AML-193 (cell line): ENCODE measurements around the gene UGCG.
A peak's percentile ranks its signal among the peaks of the same experiment; 100 is the strongest.
"Not testable (repeated sequence)": the region's sequence is repeated elsewhere in the genome, so short reads cannot be mapped to it uniquely, and the experiment has no call there.

Source experiments
- DNase-seq, 2 experiments: peaks; one replicate each; lab custom pipeline; 2025; lab: John Stamatoyannopoulos, UW

UGCG gene

GRCh38 chr9:111895996-111896941 is at the start of gene UGCG:
Gene UGCG (plus strand): TSS chr9:111896814. CDS start chr9:111897216, 402 bp downstream.
- peak; percentile 67 to 79 for DNase-seq

- no peak for DNase-seq
Observed at GRCh38 chr9:111851553-111851952, 45.1 kb upstream of the UGCG start.

- no peak for DNase-seq
Observed at GRCh38 chr9:111852291-111852690, 44.3 kb upstream of the UGCG start.

- DNase-seq = no peak
Observed at GRCh38 chr9:111853450-111853827, 43.2 kb upstream of the UGCG start.

GRCh38 chr9:111854799-111855198 is 41.8 kb upstream of the UGCG start:
- DNase-seq = peak; percentile 10 to 23

GRCh38 chr9:111857555-111858211 is 38.9 kb upstream of the UGCG start:
- no peak for DNase-seq

- no peak for DNase-seq
Observed at GRCh38 chr9:111860443-111860842, 36.2 kb upstream of the UGCG start.

GRCh38 chr9:111863636-111864035 is 33.0 kb upstream of the UGCG start:
- no peak for DNase-seq

GRCh38 chr9:111866976-111867375 is 29.6 kb upstream of the UGCG start:
- no peak for DNase-seq

GRCh38 chr9:111868475-111868874 is 28.1 kb upstream of the UGCG start:
- no peak for DNase-seq

GRCh38 chr9:111870774-111871498 is 25.7 kb upstream of the UGCG start:
- no peak for DNase-seq

- no peak for DNase-seq
Observed at GRCh38 chr9:111871499-111871855, 25.1 kb upstream of the UGCG start.

- no peak for DNase-seq
Observed at GRCh38 chr9:111872886-111873285, 23.7 kb upstream of the UGCG start.

GRCh38 chr9:111873901-111874300 is 22.7 kb upstream of the UGCG start:
- no peak for DNase-seq

- no peak for DNase-seq
Observed at GRCh38 chr9:111874500-111874899, 22.1 kb upstream of the UGCG start.

- DNase-seq = not testable (repeated sequence)
Observed at GRCh38 chr9:111875291-111875690, 21.3 kb upstream of the UGCG start.

GRCh38 chr9:111875691-111876090 is 20.9 kb upstream of the UGCG start:
- not testable (repeated sequence) for DNase-seq

GRCh38 chr9:111876179-111876578 is 20.4 kb upstream of the UGCG start:
- DNase-seq = no peak

- DNase-seq = no peak
Observed at GRCh38 chr9:111877420-111877819, 19.2 kb upstream of the UGCG start.

- no peak for DNase-seq
Observed at GRCh38 chr9:111878946-111879345, 17.7 kb upstream of the UGCG start.

GRCh38 chr9:111886983-111887718 is 9.5 kb upstream of the UGCG start:
- no peak for DNase-seq

GRCh38 chr9:111890334-111890733 is 6.3 kb upstream of the UGCG start:
- no peak for DNase-seq
